ENCODE measurements around the gene CNOT11.

CNOT11 gene

DNA sequence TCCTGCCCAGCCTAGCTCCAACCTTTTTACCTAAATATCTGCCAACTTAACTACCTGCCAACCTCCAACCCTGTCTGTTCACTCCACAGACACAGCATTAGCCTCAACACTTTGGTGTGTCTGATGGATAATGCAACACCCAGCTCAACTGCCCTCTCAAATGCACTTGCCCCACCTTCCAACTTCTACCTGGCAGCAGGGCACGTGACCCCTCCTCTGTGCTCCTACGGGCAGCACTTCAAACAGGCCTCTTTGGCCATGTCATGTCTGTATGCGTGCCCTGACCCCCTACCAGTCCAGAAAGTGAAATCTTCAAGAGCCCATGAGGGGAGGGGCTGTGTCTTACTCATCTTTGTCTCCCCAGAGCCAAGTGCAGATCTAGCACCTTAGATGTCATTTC lies 30.3 kb downstream of the CNOT11 start:
- no peak for FAIRE-seq

DNA sequence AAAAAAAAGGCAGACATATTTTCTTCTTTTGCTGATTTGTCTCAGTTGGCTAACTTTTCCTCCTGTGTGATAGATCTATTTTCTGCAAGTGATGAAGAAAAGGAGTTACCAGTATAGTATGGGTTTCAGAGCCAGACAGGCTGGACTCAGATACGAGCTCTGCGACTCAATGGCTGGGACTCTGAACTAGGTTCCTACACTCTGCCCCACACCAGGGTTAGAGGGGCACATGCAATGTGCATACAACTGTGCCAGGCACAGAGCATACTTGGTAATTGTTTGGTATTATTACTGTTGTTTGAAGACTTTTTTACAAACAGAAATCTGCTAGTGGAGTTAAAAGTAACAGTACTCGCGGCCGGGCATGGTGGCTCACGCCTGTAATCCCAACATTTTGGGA lies 34.0 kb downstream of the CNOT11 start:
- no peak for FAIRE-seq

DNA sequence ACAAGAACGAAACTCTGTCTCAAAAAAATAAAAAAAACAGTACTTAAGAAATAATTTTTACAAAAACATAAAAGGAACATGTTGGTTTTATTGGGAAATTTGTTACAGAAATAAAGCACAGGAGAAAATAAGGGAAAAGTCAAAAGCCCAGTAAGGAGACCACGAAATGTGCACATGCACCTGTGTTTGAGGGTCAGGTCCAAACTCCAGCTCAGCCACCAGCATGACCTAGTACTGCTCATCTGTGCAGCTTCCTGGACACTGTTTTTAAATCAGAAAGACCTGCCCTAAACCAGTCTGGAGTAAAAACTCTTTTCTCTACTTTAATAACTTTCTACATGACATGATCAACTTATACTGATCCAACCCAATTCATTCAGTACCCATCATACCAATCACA lies 34.6 kb downstream of the CNOT11 start:
- FAIRE-seq, result no peak

DNA sequence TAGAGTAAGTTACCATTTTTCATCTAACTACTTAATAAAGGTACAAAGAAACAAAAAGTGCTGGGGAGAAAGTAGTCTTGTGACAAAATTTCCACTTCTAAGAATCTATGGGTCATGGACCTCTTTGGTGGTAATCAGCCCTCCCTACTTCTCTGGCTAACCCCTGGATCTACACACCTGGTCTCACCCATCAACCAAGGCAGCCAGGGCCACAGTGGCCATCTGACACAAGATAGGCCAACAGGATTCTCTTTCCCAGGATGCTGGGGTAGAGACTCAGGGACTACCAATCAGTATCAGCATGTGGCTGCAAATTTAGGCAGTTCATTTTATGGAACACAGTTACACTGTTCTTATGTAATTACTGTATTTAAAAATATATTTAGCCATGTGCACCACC lies 38.0 kb downstream of the CNOT11 start:
- FAIRE-seq, result no peak

DNA sequence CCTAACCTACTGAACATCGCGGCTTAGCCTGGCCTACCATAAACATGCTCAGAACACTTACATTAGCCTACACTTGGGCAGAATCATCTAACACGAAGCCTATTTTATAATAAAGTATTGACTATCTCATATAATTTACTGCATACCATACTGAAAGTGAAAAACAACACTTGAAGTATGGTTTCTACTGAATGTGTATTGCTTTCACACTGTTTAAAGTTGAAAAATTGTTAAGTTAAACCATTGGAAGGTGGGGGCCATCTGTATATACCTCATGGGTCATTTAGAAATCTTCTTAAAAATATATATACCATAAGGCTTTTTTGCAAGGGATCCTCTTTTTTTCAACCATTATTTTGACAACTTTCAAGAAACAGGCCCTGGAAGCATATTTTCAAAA lies 39.3 kb downstream of the CNOT11 start:
- no peak for FAIRE-seq

DNA sequence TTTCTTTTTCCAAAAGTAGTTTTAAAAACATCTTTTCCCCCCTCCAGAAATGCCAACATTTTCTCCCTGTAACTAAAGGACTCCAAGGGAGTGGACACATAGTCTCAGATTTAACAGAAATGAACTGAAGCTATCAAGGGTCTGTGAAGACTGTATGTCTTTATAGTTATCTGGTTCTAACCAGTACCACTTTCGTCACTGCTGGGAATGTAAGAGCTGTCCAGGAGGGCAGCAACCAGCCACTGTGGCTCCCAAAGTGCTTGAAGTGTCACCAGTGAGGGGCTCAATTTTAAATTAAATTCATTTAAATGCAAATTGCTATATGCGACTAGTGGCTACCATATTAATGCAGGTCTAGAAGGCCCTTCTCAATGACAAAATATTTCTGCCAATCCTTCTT lies 40.9 kb downstream of the CNOT11 start:
- FAIRE-seq, result no peak

DNA sequence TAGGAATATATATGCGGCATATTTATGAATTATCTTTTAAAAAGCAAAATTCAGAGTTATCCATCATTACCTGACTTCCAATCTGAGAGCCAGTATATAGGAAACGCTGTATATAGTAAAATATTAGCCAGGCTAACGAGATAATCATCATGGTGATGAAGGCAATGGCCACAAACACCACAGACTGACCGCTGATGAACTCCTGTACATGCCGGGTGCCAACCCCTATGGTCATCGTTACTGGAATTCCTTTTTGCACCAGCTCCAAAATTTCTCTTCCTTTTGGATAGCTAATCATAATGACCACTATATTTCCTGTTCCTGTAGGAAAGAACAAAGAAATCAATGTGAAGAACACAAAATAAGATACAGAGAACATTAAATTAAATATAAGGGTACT lies 42.2 kb downstream of the CNOT11 start:
- no peak for FAIRE-seq

DNA sequence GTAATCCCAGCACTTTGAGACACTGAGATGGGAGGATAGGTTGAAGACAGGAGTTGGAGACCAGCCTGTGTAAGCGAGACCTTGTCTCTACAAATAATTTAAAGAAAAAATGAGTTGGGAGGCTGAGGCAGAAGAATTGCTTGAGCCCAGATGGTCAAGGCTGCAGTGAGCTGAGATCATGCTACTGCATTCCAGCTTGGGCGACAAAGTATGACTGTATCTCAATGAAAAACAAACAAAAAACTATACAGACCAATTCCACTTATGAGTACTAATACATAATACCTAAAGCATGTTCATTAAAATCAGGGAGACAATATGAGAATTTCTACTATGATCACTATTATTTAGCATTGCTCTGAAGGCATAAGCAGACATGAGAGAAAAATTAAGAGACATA lies 43.2 kb downstream of the CNOT11 start:
- FAIRE-seq, result no peak

DNA sequence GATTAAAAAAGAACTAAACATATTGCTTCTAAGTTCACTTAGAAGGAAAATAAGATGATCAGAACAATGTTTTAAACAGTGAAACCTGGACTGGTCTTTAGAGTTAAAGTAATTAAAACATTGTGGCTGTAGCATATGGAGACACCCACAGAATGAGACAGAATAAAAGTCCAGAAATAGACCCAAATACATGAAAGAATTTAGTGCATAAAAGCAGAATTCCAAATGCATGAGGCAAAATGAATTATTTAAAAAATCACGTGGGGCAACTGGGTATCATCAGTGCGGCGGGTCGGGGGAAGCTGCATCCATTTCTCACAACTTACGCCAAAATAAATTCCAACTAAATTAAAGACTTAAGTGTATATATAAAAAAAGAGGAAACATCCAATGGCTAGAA lies 43.7 kb downstream of the CNOT11 start:
- no peak for FAIRE-seq

DNA sequence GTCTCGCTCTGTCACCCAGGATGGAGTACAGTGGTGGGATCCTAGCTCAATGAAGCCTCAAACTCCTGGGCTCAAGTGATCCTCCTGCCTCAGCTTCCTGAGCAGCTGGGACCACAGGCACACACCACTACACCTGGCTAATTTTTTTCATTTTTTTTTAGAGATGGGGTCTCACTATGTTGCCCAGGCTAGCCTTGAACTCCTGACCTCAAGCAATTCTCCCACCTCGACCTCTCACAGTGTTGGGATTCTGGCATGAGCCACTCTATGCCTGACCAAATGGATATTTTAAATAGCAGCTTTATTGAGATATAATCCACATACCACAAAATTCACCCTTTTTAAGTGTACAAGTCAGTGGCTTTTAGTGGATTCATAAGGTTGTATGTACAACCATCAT lies 44.7 kb downstream of the CNOT11 start:
- no peak for FAIRE-seq

DNA sequence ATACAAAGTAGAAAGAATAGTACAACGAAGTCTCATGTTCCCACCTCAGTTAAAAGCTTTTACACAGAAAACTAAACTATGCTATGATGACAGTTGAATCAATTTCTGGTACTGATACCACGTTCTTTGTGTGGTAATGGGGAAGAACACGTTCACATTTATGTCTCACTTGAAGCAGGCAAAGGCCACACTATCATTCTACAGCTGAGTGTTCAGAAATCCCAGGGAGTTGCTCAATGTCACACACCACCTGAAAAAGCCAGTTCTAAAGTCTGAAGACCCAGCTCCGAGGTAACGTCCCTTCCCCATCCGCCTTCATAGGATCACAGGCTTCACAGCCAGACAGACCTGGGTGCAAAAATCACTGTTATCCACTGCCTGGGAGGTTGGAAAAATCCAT lies 46.9 kb downstream of the CNOT11 start:
- FAIRE-seq, result no peak

DNA sequence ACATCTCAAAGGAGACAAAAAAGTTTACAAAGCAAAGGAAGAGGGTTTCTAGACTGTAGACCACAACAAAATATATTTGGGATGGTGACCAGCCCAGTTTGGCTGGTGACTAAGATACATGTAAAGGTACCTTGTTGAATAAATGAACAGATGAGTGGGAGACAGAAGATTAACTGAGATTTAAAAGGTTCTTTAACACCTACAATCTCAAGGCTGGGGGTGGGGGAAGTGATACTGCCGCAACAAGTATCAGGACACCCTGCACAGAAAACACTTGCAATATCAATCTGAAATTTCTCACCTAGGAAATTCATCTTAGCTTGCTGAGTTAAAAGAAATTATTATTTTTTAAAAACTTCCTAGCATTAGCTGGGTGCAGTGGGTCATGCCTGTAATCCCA lies 47.5 kb downstream of the CNOT11 start:
- no peak for FAIRE-seq

DNA sequence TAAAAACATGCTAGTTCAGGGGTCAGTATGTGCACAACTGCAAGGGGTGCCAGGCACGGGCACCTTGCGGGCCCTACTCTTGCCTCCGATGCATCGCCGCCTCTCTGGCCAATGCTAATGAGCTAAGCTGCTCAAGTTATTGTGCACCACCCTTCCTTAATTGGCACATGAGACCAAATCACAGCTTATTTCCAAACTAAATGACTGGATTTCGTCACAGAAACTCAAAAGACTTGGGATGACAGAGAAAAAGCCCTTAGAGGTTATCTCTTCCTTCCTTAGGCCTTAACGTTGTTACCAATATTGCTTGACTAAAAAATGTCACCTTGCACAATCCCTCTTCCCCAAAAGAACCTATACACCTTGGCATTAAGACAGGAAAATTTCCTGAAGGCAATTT lies 48.1 kb downstream of the CNOT11 start:
- FAIRE-seq, result no peak

DNA sequence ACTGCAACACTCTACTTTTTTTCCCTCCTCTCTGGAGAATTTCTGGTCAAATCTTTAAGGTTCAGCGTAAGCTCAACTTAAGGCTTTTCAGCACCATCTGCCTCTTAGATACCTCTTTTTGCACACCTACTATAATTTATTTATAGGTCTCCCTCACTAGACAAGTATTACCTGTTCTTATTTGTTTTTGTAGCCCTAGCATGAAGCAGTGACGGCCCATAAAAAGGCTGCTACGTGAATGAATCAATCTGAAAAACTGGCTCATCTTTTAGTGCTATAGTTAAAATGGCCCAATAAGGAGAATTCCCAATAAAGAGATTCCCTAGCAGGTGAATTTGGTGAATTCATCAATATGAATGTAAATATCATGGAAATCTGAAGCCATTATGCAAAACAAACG lies 49.3 kb downstream of the CNOT11 start:
- no peak for FAIRE-seq

DNA sequence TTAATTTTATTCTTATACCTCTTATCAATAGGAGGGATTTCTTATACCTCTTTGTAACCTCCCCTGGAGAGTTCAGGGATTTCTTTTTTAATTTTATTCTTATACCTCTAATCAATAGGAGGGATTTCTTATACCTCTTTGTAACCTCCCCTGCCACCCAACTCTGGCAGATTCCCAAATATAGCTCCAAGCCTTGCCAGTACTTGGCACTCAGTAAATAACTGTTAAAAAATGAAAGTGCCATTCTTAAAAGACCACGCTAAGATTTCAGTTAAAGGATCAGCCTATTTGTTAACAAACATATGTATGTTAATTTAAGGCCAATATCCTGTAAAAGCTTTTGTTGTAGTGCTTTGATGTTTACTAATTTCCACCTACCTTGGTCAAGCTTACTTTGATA lies 51.0 kb downstream of the CNOT11 start:
- no peak for FAIRE-seq

DNA sequence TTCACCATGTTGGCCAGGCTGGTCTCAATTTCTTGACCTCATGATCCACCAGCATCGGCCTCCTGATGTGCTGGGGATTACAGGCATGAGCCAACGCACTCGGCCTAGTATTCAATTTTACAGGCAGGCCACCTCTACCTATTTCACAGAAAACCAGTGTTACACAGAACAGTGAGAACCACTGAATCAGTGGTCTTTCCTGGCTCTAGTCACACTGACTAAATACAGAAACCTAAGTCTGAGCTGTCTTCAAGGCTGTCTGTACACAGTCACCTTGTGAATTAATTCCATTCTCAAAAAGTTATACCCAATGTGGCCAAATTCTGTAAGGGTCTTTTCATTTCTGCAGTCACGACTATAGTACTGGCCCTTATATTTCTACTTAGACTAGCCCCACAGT lies 52.3 kb downstream of the CNOT11 start:
- FAIRE-seq, result no peak

DNA sequence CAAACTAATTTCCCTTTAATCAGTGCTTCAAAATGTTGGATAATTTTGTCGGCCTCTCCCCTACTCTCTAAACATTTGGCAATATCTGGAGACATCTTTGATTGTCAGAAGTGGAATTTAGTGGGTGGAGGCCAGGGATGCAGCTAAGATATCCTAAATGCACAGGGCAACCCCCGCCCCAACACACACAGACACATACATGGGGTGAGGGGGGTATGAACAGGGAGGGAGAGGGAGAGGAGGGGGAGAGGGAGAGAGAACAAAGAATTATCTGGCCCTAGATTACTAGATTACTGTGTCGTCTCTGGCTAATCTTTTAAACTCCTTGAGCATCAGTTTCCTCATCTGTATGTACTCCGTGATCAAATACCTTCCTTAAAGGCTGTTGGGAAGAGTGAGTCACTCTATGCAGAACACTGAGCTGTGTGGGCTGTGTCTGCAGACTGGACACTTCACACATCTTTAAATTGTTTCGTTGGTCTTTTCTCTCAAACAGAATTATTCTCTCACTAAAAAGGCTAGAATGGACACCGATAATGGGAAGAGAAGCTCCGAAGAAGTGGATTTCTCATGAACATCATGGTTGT lies 52.9 kb downstream of the CNOT11 start:
- FAIRE-seq, result no peak

DNA sequence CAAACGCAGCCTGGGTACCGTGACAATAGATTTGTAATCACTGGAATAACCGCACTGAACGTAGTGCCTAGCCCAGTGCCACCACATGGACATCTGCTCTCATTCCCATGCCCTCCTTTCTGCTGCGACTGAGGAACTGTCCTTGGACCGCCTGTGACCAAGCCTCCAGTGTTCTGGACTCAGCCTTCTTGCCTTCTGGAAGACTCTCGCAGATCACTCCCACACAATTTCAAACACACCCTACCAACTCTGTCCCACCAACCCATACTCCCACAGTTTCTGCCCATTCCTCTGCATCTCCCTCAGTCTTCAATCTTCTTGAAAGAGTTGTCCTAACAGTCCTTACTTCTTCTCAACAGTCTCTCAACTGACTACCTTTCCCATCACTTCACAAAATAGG lies 53.7 kb downstream of the CNOT11 start:
- FAIRE-seq, result no peak

DNA sequence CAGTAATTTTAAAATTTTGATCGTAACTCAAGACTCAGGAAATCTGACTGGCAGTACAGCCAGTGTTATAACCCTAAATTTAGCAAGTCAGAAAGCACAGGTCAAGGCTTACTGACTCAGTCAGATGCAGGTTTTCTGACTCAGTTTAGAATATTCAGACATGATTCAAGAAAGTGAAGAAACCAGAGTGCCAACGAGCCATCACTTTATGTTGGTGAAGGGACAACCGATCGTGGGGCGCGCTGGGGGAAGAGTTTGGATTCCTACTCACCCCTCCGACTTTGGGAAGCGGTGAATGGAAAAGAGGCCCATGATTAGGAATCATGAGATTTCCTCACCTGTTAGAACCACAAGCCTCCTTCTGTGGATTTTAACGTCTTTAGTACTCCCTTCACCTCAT lies 54.8 kb downstream of the CNOT11 start:
- no peak for FAIRE-seq

DNA sequence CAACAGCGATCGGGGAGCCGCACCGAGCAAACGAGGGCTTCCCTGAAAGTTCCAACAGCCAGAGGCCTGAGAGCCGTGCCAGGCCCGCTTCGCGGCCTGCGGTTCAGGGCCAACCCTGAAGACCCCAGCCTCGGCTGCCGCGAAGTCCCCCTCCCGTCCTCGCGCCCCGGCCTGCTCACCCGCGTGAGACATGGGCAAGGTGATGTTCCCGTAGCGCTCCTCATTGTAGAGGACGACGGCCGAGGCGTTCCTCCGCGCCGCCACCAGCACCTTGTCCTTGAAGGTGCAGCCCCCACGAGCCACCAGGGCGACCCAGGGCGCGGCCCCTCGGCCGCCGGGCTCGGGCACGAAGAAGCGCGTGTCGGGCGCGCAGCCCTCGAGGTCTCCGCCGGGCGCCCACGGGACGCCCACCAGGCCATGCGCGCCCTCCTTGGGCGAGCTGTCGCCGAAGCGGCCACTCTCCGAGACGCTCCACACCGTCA lies 55.3 kb downstream of the CNOT11 start:
- no peak for FAIRE-seq

DNA sequence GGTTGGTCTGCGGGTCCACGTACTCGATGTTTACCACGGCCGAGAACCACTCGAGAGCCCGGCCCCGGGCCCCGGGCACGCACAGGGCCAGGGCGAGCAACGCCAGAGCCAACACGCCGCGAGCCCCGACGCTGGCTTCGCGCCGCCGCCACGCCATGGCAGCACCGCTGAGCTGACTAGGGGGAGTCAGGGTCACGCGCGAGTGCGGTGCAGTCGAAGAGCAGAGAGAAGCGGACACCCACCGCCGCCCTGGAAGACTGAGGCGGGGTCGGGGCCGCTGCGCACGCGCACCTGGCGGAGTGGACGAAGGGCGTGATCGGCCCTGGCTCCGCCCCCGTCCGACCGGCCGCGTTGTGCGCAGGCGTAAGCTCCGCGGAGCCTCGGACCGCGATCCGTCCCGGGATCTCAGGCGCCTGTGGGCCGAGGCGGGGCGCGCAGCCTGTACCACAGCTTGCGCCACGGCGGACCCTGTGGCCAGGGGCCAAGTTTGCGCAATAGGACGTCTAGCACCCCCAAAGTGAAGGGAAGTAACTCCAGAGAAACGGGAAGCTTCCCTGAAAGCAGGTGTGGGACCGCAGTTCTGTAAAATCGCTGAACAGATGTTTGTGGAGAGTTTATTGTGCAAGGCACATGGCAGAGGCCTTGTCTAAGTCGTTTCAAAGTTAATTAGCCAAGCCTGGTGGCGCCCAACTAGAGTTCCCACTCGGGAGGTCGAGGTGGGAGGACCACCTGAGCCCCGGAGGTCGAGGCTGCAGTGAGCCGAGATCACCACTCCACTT lies 55.9 kb downstream of the CNOT11 start, which contains the start of gene RNF149:
Gene RNF149, minus strand, starts transcription at position 270 of the 779 bp plus-strand sequence. Its CDS starts 113 bp downstream, at position 157.
- FAIRE-seq, result no peak

DNA sequence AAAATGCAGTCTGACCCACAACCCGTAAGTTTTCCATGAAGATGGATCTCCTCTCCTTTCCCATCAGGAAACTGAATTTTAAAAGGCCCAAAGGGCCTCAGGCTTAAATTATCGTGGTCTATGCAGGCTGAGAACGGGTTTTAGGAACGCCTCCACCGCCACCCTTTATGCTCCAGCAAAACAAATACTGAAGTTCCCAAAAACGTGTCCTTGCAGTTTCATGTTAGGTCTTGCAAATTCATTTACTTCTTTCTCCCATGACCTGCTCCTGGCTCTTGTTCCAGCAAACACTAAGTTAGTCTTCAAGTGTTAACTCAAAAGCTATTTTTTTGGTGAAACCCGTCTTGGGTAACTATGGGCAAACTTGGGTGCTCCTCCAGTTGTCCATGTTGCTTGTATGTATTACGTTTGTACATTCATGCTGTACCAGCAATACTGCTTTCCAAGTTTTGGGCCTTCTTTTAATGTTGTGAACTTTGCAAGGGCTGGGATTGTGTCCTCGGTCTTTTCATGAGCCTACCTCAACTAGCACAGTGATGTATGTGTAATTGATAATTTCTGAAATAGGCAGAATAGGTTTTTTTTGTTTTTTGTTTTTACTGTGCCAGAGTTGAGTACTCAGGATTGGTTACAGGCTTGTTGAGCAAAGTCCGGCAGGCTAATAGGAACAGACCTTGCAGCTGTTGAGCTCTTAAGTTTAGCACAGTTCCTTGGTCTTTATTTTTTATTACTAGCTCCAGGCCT lies 57.6 kb downstream of the CNOT11 start:
- FAIRE-seq, result no peak

DNA sequence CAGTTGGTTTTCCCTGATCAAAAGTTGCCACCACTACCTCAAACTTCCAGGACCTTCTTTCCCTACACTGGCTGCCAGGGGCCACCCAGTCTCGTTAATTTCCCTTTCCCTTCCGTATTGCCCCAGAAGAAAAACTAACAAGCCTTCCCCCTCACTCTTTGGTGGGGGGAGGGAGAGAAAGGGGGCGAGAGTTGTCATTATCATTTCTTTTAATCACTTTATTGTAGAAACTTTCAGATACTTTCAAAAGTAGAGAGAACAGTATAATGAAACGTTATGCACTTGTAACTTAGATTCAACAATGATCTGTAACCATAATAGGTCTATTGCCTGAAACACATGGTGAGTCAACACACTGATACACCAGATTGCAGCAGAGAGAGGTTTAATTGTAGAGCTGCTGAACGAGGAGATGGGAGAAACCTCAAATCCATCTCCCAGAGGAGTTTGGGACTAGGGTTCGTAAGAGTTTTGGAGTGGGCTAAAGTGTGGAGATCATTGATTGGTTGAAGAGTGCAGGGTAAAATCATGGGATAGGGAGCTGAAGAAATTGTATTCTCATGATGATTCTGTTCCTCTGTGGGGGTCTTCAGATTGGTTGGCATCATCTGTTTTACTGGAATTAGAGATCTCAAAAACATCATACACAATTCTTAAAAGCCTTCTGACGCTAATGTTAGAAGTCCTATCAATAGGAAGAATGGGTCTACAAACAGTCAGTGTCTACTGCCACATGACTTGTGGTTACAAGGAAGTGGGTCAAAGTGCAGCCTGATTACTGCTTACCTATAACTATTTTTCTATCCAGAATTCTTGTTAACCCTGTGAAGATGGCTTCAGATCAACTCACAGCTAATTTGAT lies 58.4 kb downstream of the CNOT11 start:
- FAIRE-seq, result no peak
